ENCODE results near the gene KRT38.
"Not testable (repeated sequence)": the region's sequence is repeated elsewhere in the genome, so short reads cannot be mapped to it uniquely, and the experiment has no call there.

Gene KRT38

DNA sequence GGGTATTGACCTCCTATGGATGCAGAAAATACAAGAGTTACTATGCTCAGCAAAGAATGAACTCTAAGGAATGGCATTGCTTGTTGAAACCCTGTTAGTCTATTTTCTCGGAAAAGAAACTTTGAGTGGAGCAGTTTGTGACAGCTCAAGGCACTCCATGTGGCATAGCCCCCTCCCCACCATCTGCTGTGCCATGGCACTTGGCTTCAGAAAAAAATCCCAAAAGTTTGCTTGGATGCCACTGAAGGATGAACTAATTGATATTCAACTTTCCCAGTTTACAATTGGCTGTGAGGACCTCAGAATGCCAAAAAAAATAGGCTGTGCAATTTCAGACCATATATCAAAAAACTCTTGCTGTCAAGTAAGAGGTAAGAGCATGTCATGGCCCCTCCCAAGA is 45.2 kb downstream of the KRT38 start:
- no peaks in the 10 kb centered on the region for H3K79me1 ChIP-seq (ENCODE audit: low read length)
- H3K4me2 ChIP-seq (ENCODE audit: low read length): no peak overlapping the region
- H2BK12ac ChIP-seq (ENCODE audit: low read length): no peak overlapping the region
- no peak overlapping the region for H2AK5ac ChIP-seq (ENCODE audit: low read length)
- no peak overlapping the region for H2AFZ ChIP-seq (ENCODE audit: insufficient read depth, low read length, poor library complexity)
- DNase-seq: no peak
- H4K8ac ChIP-seq (ENCODE audit: low read depth, low read length): no peak overlapping the region
- no peaks in the 10 kb centered on the region for H3K9me3 ChIP-seq (ENCODE audit: insufficient read depth, low read depth, low read length)
- no peaks in the 10 kb centered on the region for H3K36me3 ChIP-seq (ENCODE audit: control insufficient read depth in 1 of 2, insufficient read depth in 2 of 2, low read length in 2 of 2)
- no peaks in the 10 kb centered on the region for H3K79me2 ChIP-seq (ENCODE audit: control insufficient read depth, insufficient read depth, low read length, poor library complexity)
- no peak overlapping the region for H4K12ac ChIP-seq (ENCODE audit: low read depth, low read length)
- no peak overlapping the region for H3K18ac ChIP-seq (ENCODE audit: low read length)
- no peak overlapping the region for H4K91ac ChIP-seq (ENCODE audit: low read depth, low read length)
- H3K4me3 ChIP-seq (ENCODE audit: low read depth, low read length): no peak overlapping the region
- no peak overlapping the region for H3K23ac ChIP-seq (ENCODE audit: low read length)
- WGBS (ENCODE audit: extremely low coverage, insufficient coverage, insufficient read length): no CpG with 5 or more reads among the region's 1 CpG
- H2BK5ac ChIP-seq (ENCODE audit: low read depth, low read length, poor library complexity): no peak overlapping the region
- no peak overlapping the region for H3K9ac ChIP-seq (ENCODE audit: low read length)
- peaks cover 13 to 16% of the 10 kb centered on the region in 2 experiments for H3K4me1 ChIP-seq (ENCODE audit: control insufficient read depth in 1 of 2, insufficient read depth in 2 of 2, low read length in 2 of 2)
- no peak overlapping the region for H3K27ac ChIP-seq (ENCODE audit: low read depth, low read length)
- H3K4ac ChIP-seq (ENCODE audit: low read depth, low read length): no peak overlapping the region
- no peaks in the 10 kb centered on the region for H3K27me3 ChIP-seq (ENCODE audit: insufficient read depth, low read length)
- H3K14ac ChIP-seq (ENCODE audit: low read length): no peak overlapping the region
- no peak overlapping the region for H2BK120ac ChIP-seq (ENCODE audit: insufficient read depth, low read length, poor library complexity)

DNA sequence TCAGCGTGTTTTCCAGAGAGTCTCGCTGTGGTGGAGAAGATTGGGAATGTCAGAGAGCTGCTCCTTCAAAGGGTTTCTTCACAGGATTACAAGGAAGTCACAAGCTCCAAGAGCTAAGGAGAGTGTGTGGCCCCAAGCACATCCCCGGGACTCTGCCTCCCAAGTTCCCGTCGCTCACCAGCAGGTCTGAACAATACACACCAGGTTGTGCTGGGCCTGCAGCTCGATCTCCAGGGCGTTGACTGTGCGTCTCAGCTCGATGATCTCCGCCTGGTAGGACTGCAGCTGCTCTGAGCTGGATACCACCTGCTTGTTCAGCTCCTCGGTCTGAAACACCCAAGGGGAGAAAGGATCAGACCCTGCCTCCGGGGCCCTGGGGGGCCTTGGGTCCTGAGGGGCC is 45.7 kb downstream of the KRT38 start:
- not testable (repeated sequence) for H2AFZ ChIP-seq (ENCODE audit: insufficient read depth, low read length, poor library complexity); H3K4me2 ChIP-seq (ENCODE audit: low read length); H3K27ac ChIP-seq (ENCODE audit: low read depth, low read length); H2AK5ac ChIP-seq (ENCODE audit: low read length); H3K4ac ChIP-seq (ENCODE audit: low read depth, low read length); DNase-seq; H2BK120ac ChIP-seq (ENCODE audit: insufficient read depth, low read length, poor library complexity); H3K23ac ChIP-seq (ENCODE audit: low read length); H3K18ac ChIP-seq (ENCODE audit: low read length); H2BK12ac ChIP-seq (ENCODE audit: low read length); H3K9ac ChIP-seq (ENCODE audit: low read length); H3K4me3 ChIP-seq (ENCODE audit: low read depth, low read length); H2BK5ac ChIP-seq (ENCODE audit: low read depth, low read length, poor library complexity); H3K79me2 ChIP-seq (ENCODE audit: control insufficient read depth, insufficient read depth, low read length, poor library complexity); H4K12ac ChIP-seq (ENCODE audit: low read depth, low read length); H4K91ac ChIP-seq (ENCODE audit: low read depth, low read length); H3K27me3 ChIP-seq (ENCODE audit: insufficient read depth, low read length); H3K14ac ChIP-seq (ENCODE audit: low read length); H4K8ac ChIP-seq (ENCODE audit: low read depth, low read length); H3K79me1 ChIP-seq (ENCODE audit: low read length); H3K9me3 ChIP-seq (ENCODE audit: insufficient read depth, low read depth, low read length); H3K36me3 ChIP-seq (ENCODE audit: control insufficient read depth in 1 of 2, insufficient read depth in 2 of 2, low read length in 2 of 2)
- peaks cover 16% of the 10 kb centered on the region in 2 experiments for H3K4me1 ChIP-seq (ENCODE audit: control insufficient read depth in 1 of 2, insufficient read depth in 2 of 2, low read length in 2 of 2)
- no CpG with 5 or more reads among the region's 12 CpGs for WGBS (ENCODE audit: extremely low coverage, insufficient coverage, insufficient read length)

GRCh38 chr17:41394254-41394996 is 46.4 kb downstream of the KRT38 start:
- Histone ChIP-seq H3K79me2 (ENCODE audit: control insufficient read depth, insufficient read depth, low read length, poor library complexity) (no peaks in the 10 kb centered on the region), H2BK12ac (ENCODE audit: low read length) (no peak overlapping the region), H3K27ac (ENCODE audit: low read depth, low read length) (no peak overlapping the region), H3K9me3 (ENCODE audit: insufficient read depth, low read depth, low read length) (no peaks in the 10 kb centered on the region), H3K27me3 (ENCODE audit: insufficient read depth, low read length) (no peaks in the 10 kb centered on the region), H3K9ac (ENCODE audit: low read length) (no peak overlapping the region), H4K91ac (ENCODE audit: low read depth, low read length) (no peak overlapping the region), H3K79me1 (ENCODE audit: low read length) (peaks cover 2% of the 10 kb centered on the region), H4K8ac (ENCODE audit: low read depth, low read length) (no peak overlapping the region), H3K14ac (ENCODE audit: low read length) (no peak overlapping the region), H3K4me3 (ENCODE audit: low read depth, low read length) (no peak overlapping the region), H2BK120ac (ENCODE audit: insufficient read depth, low read length, poor library complexity) (no peak overlapping the region), H3K23ac (ENCODE audit: low read length) (no peak overlapping the region), H3K18ac (ENCODE audit: low read length) (no peak overlapping the region), H3K36me3 (ENCODE audit: control insufficient read depth in 1 of 2, insufficient read depth in 2 of 2, low read length in 2 of 2) (no peaks in the 10 kb centered on the region), H2AK5ac (ENCODE audit: low read length) (no peak overlapping the region), H3K4me2 (ENCODE audit: low read length) (no peak overlapping the region), H2AFZ (ENCODE audit: insufficient read depth, low read length, poor library complexity) (no peak overlapping the region), H3K4me1 (ENCODE audit: control insufficient read depth in 1 of 2, insufficient read depth in 2 of 2, low read length in 2 of 2) (peaks cover 16 to 17% of the 10 kb centered on the region in 2 experiments), H3K4ac (ENCODE audit: low read depth, low read length) (no peak overlapping the region), H2BK5ac (ENCODE audit: low read depth, low read length, poor library complexity) (no peak overlapping the region), H4K12ac (ENCODE audit: low read depth, low read length) (no peak overlapping the region)
- DNase-seq: peak in 1 of 2 donors; percentile 51
- WGBS (ENCODE audit: extremely low coverage, insufficient coverage, insufficient read length): no CpG with 5 or more reads among the region's 10 CpGs

GRCh38 chr17:41393826-41394225 is 47.0 kb downstream of the KRT38 start:
- Histone ChIP-seq H3K36me3 (ENCODE audit: control insufficient read depth in 1 of 2, insufficient read depth in 2 of 2, low read length in 2 of 2) (no peaks in the 10 kb centered on the region), H3K23ac (ENCODE audit: low read length) (no peak overlapping the region), H3K4me3 (ENCODE audit: low read depth, low read length) (no peak overlapping the region), H3K18ac (ENCODE audit: low read length) (no peak overlapping the region), H3K79me1 (ENCODE audit: low read length) (peaks cover 2% of the 10 kb centered on the region), H3K4me1 (ENCODE audit: control insufficient read depth in 1 of 2, insufficient read depth in 2 of 2, low read length in 2 of 2) (peaks cover 16 to 17% of the 10 kb centered on the region in 2 experiments), H3K14ac (ENCODE audit: low read length) (no peak overlapping the region), H3K79me2 (ENCODE audit: control insufficient read depth, insufficient read depth, low read length, poor library complexity) (no peaks in the 10 kb centered on the region), H2AFZ (ENCODE audit: insufficient read depth, low read length, poor library complexity) (no peak overlapping the region), H4K8ac (ENCODE audit: low read depth, low read length) (no peak overlapping the region), H4K12ac (ENCODE audit: low read depth, low read length) (no peak overlapping the region), H3K9ac (ENCODE audit: low read length) (no peak overlapping the region), H3K27me3 (ENCODE audit: insufficient read depth, low read length) (no peaks in the 10 kb centered on the region), H2BK120ac (ENCODE audit: insufficient read depth, low read length, poor library complexity) (no peak overlapping the region), H3K9me3 (ENCODE audit: insufficient read depth, low read depth, low read length) (no peaks in the 10 kb centered on the region), H2BK5ac (ENCODE audit: low read depth, low read length, poor library complexity) (no peak overlapping the region), H2BK12ac (ENCODE audit: low read length) (no peak overlapping the region), H3K4me2 (ENCODE audit: low read length) (no peak overlapping the region), H3K4ac (ENCODE audit: low read depth, low read length) (no peak overlapping the region), H4K91ac (ENCODE audit: low read depth, low read length) (no peak overlapping the region), H3K27ac (ENCODE audit: low read depth, low read length) (no peak overlapping the region), H2AK5ac (ENCODE audit: low read length) (no peak overlapping the region)
- no peak for DNase-seq
- WGBS (ENCODE audit: extremely low coverage, insufficient coverage, insufficient read length): no CpG with 5 or more reads among the region's 10 CpGs

All from trophoblast cell (in vitro differentiated cells and primary cell).